GM18517 (cell line): ENCODE data around the gene PI4KA.
"Not testable (repeated sequence)": the region's sequence is repeated elsewhere in the genome, so short reads cannot be mapped to it uniquely, and the experiment has no call there.

Experiments used
- ATAC-seq: cut with Tn5 transposase; IDR thresholded peaks from one replicate; pipeline ENCODE4 v1.9.1; 2021; ENCODE audit warnings: mild to moderate bottlenecking, moderate library complexity; ENCODE audit not compliant: unreplicated experiment

PI4KA gene

GRCh38 chr22:20779014-20779817 is 79.4 kb downstream of the PI4KA start:
- ATAC-seq = no peak

DNA sequence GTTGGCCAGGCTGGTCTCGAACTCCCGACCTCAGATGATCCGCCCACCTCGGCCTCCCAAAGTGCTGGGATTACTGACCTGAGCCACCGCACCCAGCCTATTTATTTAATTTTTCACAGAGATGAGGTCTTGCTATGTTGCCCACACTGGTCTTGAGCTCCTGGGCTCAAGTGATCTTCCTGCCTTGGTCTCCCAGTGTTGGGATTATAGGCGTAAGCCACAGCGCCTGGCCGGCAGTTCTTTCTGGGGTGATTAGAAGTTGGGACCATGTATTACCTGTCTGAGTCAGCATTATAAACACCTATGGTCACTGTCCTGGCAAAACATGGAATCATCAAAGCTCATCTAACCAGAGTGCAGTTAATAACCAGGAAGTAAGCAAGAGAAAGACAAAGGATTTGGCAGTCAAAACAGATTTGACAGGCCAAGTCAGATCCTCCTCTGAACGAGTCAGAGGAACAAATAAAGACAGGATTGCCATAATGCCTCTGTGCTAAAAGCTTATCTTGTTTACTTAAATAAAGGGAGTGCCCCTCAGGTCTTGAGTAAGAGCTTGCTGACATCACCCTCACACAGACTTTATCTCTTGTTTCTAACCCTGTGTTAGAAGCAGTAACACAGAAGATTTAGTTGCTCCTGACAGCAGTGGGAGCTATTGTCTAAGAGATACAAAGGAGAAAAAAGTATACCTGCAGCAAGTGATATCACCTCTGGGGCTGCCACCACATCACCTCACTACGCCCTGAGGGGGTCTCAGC is 81.0 kb downstream of the PI4KA start:
- no peak for ATAC-seq

GRCh38 chr22:20776624-20777405 is 81.8 kb downstream of the PI4KA start:
- ATAC-seq = no peak

DNA sequence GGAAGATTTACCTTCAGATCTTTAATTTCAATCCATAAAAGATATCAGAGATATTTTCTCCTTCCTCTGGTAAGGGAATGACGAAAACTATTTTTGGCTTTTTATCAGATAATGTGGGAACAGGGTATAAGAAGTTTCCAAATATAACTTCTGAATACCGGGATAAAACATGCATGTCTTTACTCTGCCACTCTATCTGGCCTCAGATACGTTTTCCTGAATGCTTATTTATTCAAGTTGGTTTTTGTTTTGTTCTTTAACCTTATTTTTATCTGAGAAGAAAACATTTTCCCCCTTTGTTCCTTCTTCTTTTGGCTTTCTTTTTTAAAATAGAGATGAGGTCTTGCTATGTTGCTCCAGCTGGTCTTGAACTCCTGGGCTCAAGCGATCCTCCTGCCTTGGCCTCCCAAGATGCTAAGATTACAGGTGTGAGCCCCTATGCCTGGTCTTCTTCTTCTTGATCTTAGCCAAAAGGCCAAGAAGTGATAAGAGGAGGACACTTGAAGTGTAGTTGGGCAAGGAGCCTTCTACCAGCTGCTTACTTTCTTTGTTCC is 83.2 kb downstream of the PI4KA start:
- no peak for ATAC-seq

DNA sequence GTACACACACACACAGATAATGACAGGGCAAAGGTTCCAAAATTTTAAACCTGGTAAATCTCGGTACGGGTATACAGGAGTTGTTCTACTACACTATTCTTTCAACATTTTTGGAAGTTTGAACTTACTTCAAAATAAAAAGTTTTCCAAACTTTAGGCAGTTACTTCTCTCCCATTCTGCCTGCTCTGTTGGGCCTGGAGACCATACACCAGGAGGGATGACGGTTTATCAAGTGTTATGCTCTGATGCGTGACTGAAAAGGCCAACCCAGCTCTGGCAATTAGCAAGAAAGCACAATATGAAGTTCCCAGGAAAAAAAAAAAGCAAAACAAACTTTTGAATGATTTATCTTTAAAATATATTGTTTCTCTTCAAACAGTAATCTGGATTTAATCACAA is 83.7 kb downstream of the PI4KA start:
- ATAC-seq = no peak

DNA sequence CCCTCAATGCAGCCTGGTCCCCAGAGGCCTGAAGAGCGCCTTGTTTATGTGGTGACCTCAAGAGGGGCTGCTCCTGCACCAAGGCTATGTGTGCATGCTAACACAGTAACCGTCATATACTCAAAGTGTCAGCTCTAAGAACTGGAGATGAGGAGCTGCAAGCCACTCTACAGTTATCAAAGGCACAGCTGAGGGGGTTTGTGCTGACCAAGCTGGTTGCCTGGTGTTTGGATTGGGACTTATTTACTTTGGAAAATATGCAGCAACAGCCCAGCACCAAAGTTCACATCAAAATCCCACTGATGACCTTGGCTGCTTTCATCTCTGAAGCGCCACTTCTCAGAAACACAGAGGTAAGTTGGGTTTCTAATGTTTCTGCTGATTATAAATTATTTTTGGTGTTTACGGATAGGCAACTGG is 84.8 kb downstream of the PI4KA start, which contains the start of gene SERPIND1:
Gene SERPIND1, plus strand, starts transcription at position 321 of the 420 bp plus-strand sequence. CDS start 5,200 bp downstream, outside the sequence.
- ATAC-seq = no peak

DNA sequence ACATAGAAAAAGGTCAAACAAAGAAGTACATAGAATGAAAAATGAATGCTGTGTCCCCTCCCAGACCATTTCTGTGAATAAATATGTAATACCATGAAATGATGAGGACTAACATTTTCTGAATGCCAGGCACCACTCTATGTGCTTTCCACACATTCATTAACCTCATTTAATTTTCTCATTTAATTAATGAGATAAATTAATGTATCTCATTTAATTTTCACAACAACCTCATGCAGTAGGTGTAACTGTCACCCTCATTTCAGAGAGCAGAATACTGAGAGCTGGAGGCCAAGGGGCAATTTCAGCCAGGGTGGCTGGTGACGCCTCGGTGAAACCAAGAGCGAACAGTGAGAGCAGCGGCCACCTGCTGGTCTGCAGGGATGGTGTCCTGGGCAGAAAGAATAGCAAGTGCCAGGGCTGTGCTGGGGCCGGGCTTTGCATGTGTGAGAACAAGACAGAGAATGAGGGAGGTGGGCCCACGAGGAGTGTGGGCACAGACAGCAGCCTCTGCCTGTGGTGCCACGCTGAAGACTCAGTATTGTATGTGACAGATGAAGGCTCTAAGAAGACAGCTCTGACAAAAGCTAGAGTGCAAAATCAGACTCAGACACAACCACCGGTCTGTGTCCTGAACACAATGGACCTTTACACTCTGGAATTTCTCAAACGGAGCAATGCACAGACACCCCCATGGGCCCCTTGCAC is 86.5 kb downstream of the PI4KA start:
- ATAC-seq = no peak

DNA sequence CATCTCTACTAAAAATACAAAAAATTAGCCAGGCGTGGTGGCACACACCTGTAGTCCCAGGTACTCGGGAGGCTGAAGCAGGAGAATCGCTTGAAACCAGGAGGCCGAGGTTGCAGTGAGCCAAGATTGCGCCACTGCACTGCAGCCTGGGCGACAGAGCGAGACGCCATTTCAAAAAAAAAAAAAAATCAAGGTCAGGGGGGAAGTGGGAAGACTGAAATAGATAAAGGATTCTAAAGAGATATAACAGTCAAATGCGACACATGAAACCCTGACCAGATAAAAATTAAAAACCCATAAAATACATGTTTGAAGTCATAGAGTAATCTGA is 89.2 kb downstream of the PI4KA start:
- ATAC-seq = not testable (repeated sequence)

DNA sequence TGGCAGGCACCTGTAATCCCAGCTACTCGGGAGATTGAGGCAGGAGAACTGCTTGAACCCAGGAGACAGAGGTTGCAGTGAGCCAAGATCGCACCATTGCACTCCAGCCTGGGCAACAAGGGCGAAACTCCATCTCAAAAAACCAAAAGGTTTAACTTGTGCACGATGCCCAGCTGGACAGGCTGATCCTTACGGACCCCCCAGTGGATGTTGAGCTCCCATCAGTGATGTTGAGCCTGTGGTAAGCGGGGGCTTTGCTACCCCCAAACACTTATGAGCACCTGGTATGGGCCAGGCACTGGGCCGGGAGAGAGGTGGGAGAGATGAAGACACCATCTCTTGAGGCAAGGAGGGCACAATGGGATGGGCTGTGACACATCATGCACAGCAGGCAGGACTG is 92.1 kb downstream of the PI4KA start:
- no peak for ATAC-seq

- no peak for ATAC-seq
Observed at GRCh38 chr22:20765938-20766337, 92.7 kb downstream of the PI4KA start.

DNA sequence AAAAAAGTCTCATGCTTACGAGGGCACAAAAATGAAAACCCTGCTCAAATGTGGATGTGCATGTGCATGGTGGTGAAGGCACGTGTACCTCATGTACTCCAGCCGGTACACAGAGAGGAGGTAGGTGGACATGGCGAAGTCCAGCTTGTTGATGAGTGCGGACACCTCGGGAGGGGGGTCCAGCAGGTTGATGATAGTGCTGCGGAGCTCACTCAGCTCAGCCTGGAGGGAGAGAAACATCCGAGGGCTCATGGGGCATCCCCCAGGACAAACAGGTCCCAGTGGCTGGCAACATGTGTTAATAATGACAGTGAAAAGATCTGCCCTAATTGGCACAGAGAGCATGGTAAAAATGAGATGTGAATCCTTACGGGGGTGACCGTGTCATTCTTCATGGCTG is 93.9 kb downstream of the PI4KA start:
- no peak for ATAC-seq

DNA sequence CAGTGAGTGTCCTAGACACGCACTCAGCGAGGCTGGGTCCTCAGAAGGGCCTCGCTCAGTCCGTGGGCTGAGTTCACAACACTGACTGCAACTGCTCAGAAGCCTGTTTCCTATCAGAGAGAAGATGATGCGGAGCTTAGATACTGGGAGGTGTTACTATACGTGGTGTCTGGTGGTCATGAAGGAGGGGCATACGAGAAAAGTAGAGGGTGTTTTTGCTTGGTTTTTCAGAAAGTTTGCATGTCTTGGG is 94.2 kb downstream of the PI4KA start:
- ATAC-seq = no peak

DNA sequence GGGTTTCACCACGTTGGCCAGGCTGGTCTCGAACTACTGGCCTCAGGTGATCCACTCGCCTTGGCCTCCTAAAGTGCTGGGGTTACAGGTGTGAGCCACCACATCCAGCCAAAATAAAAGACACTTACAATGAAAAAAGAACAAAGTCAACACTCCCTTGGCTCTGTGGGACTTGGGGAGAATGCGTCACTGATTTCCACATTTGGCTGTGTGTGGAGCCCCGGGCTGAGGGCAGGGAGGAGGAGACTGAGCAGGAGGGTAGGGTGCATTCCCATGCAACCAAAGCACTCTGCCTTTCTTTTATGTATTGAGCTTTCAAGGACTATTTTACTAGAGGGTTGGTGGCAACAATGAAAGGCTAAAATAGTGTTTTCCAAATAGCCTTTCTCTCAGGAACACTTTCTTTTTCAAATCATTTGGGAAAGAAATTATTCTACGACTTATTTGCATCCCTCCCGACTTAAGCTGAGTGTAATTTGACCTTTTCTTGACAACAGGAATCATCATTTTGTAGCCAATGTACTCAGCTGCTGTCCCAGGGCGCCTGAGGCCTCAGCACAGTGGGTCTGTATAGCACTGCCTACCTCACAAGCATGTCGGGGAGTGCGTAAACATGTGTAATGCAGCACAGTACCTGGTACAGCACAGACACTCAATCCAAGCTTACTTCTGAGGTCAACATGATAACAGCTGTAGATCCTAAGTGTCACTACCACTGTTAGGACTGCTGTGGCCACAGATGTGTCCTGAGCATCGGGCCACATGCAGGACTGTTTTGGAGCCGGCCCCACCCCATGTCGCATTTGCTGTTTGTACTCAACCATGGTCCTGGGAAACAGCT is 94.8 kb downstream of the PI4KA start:
- ATAC-seq = no peak

- ATAC-seq = no peak
Observed at GRCh38 chr22:20762233-20762796, 96.3 kb downstream of the PI4KA start.

GRCh38 chr22:20761536-20761935 is 97.1 kb downstream of the PI4KA start:
- no peak for ATAC-seq

- ATAC-seq = no peak
Observed at GRCh38 chr22:20760084-20760483, 98.5 kb downstream of the PI4KA start.

- ATAC-seq = no peak
Observed at GRCh38 chr22:20758688-20759087, 99.9 kb downstream of the PI4KA start.

DNA sequence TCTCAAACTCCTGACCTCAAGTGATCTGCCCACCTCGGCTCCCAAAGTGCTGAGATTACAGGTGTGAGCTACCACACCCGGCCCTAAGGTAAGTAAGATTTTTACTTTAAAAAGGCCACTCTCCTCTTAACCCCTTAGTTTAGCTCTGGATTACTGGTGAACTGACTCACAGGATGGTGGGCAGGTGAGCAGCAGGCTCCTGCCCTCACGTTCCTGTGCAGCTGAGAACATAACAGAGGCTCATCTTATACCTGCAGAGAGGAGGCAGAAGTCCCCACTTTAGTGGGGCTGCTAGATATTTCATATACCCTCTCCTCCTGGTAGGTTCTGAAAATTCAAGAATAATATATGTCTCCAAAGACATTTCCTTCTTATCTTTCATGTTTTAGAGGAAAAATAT is 101.8 kb downstream of the PI4KA start:
- no peak for ATAC-seq

GRCh38 chr22:20752873-20753272 is 105.7 kb downstream of the PI4KA start:
- ATAC-seq = no peak
